NCI-H510A (cell line): Measurements from ENCODE around the gene ST8SIA5.
"Not testable (repeated sequence)": the region's sequence is repeated elsewhere in the genome, so short reads cannot be mapped to it uniquely, and the experiment has no call there.

ENCODE experiments used
- DNase-seq: peaks from one replicate; lab custom pipeline; 2025; lab: John Stamatoyannopoulos, UW

Gene ST8SIA5, protein sequence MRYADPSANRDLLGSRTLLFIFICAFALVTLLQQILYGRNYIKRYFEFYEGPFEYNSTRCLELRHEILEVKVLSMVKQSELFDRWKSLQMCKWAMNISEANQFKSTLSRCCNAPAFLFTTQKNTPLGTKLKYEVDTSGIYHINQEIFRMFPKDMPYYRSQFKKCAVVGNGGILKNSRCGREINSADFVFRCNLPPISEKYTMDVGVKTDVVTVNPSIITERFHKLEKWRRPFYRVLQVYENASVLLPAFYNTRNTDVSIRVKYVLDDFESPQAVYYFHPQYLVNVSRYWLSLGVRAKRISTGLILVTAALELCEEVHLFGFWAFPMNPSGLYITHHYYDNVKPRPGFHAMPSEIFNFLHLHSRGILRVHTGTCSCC

DNA sequence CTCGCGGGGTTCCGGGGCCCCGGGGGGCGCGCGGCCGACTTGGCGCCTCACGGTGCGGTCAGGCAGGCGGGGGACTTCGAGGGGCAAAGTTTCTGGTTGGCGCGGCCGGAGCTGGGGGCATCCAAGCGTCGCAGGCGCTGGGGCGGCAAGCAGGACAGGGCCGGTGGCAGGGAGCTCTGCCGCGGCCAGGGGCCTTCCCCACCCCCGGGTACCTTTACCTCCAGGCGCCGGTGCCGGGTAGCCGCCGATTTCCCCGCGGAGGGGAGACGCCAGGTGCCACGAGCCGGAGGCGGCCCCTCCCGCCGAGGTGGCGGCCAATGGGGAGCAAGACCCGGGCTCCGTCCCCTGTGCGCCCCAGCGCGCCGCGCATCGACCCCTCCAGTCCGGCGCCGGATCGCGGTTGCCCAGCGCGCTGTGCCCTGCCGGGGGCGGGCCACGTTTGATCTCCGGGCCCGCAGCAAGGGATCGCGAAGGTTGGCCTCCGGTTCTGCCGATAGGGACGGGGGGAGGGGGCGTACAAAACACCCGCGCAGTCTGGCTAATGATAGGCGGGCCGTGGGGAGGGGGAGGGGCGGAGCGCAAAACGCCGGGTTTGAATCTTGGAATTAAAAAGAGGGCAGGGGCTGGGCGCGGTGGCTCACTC lies at the start of gene ST8SIA5:
ST8SIA5 (minus strand) TSS at position 495 of the 643 bp plus-strand sequence. CDS start 545 bp downstream, outside the sequence.
- DNase-seq: no peak

DNA sequence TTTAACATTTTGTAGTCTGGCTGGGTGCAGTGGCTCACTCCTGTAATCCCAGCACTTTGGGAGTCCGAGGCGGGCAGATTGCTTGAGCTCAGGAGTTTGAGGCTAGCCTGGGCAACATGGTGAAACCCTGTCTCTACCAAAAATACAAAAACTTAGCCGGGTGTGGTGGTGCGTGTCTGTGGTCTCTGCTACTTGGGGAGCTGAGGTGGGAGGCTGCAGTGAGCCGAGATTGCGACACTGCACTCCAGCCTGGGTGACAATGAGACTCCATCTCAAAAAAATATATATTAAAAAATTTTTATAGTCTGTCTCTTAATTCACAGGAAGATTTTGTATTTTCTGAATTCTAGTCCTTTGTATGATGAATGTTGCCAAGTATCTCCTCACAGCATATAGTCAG lies 39.1 kb upstream of the ST8SIA5 start:
- not testable (repeated sequence) for DNase-seq

DNA sequence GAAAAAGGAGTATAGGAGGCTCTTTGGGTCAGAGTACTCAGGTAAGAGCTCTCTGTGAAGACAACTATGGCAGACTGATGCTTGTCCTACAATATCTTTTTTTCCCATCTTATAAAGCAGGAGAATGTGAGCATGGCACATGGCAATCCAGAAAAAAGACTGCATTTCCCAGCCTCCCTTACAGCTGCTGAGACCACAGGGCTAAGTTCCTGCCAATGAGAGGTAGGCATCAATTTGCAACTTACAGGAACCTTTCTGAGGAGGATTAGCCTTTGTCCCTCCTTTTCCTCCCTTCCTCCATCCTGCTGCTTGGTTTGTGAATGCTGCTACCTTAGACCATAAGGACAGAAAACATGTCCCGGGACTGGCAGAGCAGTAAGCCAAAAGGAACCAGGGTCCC lies 37.8 kb upstream of the ST8SIA5 start:
- DNase-seq: no peak

DNA sequence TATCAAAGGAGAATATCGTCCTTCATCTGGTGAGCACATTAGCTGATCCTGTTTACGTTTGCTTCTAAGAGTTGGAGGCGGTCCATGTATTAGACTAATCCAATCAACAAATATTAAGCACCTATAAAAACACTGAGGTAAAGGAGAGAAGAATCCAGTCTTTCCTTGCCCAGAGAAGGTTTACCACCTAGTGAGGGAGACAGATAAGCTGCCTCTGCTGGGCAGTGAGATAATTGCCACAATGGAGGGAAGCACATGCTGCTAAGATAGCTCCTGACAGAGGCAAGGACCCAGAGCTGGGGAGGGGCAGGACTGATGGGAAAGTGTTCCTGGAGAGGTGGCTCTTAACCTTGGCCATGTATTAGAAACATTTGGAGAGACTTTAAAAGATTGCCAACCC lies 36.7 kb upstream of the ST8SIA5 start:
- no peak for DNase-seq

DNA sequence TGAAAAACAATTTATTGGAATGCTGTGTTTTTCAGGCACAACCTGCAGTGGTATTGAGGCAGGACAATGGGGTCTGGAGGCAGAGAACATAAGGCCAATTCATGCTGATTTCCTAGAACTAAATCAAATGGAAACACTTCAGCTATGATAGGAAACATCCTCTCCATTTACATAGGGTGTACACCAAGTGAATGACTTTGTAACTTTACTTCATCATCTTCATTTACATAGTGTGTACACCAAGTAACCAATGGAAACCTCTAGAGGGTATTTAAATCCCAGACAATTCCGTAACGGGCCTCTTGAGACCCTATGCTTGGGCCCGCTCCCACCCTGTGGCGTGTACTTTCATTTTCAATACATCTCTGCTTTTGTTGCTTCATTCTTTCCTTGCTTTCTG lies 32.2 kb upstream of the ST8SIA5 start:
- no peak for DNase-seq

DNA sequence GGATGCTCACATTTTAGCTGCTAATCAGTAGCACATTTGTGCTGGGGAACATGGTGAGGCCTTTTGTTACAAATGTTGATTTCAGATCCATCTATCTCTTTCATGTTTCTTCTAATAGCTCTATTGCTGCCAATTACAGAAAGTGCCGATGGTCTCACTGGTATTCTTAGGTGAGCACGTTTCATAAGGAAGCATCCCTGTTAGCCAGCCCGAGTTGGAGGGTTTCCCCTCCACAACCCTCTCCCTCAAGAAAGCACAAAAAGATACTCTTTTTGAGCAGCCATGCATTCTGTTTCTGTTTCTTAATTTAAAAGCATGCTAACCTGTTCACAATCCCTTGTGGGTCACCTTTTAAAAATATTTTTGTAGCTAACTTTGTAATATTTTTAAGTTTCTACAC lies 30.8 kb upstream of the ST8SIA5 start:
- DNase-seq: no peak

DNA sequence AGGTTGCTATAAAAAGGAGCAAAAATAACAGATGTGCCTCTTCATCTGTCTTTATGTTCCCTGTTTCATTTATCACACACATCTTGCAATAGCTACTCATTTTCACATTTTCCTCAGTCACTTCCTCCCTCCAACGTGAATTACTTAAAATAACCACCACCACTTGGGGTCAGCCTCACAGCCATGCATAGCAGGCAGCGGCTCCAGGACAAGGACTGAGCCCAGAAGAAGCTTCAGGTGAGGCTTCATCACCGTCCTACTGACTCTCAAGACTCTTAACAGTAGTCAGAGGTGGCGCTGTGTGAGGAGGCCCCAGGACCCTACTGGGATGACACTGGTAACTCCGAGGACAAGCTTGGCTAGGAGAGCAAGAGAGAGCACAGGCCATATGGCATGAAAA lies 15.5 kb upstream of the ST8SIA5 start:
- no peak for DNase-seq

DNA sequence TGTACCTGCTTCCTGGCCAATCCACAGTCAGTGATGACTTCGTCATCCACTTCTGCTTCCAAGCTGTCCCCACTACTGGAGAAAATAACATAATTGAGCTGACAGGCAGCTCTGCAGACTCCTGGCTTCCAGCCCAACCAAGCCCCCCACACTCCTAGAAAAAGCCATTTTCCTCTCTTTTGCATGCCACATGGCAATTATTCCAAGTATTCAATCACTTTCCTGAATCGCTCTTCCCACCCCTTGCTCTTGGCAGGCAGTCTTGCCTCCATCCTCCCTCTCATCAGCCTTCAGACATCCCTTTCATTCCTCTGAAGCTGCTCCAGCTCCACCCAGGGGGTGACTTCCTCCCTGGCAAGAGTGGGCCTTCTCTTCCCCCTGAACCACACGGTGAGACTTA lies 14.3 kb upstream of the ST8SIA5 start:
- DNase-seq: no peak

DNA sequence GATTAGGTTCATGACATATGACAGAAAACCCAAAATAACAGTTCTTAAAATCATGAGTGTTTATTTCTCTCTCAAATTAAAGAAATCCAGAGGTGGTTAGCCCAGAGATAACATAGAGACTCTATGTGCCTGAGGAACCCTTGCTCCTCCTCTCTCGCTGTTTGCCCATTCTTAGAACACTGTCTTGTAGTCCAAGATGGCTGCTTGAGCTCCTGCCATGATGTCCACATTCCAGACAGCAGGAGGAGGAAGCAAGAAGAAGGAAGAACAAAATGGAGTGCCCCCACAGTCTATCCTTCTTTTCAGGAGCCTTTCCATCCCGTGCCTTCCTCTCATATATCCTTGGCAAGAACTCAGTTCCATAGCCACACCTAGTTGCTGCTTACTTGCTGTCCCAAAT lies 13.9 kb upstream of the ST8SIA5 start:
- no peak for DNase-seq

DNA sequence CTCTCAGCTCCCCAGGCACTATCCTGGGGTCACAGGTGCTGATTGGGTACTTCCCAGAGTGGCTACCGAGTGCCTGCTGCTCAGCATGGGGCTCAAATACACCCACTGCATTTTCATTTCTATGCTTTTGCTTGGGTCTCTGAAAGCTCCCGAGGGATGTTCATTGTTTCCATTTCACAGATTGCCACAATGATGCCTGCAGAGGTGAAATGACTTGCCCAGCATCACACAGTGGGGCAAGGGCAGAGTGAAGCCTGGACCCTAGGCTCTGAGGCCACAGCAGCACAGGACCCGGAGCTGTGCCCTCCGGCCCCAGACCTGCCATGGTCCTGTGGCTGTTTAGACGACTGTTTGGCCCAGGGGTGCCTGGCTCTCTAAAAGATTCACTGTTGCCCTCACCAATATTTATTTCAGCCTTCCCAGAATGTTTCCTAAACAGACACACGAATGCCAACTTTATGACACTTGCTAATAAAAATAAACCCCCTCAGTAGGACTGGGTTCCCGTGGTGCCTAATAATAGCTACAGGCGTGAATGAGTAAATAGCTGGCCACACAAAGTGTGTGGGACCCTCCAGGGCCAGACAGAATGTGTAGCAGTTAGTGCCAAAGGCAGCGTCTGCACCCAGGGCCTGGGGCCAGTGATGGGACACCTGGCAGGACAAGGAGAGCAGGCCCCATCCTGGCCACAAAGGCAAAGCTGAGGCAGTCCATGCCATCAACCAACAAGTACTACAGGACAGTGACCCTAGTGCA lies 11.5 kb upstream of the ST8SIA5 start:
- DNase-seq: no peak

DNA sequence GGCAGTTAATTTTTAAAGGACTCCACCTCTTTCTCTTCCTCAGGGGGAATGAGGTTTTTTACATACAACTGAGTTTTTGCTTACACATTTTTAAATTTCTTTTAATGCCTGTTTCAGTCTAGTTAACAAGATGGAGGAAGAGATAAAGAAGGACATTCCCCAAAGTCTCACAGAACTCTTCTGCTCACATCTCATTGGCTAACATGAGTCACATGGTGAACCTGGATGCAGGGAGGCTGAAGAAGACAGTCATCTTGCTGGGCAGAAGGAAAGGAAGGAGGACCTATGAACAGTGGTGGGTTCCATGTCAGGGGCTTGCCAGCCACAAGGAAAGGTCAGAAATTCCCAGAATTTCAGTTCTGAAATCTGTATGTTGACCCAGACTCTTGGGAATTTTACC lies 10.4 kb upstream of the ST8SIA5 start:
- no peak for DNase-seq

DNA sequence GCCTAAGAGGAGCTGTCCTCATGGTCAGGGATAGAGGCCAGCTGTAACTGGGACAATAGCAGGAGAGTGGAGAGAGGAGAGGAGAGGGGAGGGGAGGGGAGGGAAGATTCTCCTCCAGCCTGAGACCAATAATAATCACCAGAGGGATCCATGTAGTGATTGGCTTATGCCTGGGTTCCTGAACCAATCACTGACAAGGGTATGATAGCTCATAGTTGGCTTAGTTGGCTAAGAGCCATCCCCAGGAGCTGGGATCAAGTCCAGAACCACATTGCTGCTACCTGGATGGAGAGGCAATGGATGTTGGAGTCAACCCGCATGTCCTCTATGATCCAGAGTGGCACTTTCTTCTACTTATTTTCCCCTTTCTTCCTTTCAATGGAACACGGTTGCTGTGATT lies 7.7 kb upstream of the ST8SIA5 start:
- no peak for DNase-seq

DNA sequence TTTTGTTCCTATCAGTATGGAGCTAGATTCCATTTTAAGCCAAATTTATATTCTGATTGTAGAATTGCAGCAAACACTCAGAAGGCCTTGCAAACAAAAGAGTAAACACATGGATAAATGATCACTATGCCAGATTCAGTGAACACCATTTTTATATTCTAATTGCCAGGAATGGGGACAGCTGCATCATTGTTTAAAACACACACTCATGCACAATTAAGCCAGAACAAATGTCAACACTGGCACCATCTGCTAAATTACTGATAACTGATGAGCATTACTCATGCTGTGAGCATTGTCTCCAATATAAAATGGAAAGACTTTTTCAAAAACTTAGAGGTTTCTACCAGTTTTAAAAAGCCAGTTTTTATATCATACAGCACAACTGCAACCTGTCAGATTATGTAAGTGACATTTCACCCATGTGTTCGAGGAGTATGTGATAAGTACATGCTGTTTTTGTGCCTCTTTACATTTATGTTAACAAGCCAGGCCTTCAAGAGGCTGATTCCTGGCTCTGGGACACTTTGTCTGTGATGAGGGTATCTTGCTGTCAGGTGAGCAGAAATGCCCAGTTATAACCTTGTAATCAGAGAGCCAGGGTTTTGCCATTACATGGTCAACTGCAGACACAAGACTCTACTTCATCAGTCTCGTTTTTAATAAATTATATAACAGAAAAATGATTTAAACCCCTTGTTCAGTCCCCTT lies 4.4 kb upstream of the ST8SIA5 start:
- DNase-seq: no peak

DNA sequence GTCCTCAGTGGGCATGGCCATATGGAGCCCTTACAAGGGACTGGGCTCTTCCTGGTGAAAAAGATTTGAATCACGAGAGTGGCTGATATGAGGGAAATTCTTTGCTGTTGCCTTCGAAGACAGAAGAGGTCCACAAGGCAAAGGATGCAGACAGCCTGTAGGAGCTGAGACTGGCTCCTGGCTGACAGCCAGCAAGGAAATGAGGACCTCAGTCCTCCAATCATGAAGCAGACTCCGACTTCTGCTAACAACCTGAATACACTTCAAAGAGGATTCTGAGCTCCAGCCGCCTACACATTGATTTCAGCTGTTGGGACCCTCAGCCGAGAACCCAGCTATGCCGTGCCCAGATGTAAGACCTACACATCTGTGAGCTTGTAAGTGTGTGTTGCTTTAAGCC lies 3.0 kb upstream of the ST8SIA5 start:
- DNase-seq: no peak

DNA sequence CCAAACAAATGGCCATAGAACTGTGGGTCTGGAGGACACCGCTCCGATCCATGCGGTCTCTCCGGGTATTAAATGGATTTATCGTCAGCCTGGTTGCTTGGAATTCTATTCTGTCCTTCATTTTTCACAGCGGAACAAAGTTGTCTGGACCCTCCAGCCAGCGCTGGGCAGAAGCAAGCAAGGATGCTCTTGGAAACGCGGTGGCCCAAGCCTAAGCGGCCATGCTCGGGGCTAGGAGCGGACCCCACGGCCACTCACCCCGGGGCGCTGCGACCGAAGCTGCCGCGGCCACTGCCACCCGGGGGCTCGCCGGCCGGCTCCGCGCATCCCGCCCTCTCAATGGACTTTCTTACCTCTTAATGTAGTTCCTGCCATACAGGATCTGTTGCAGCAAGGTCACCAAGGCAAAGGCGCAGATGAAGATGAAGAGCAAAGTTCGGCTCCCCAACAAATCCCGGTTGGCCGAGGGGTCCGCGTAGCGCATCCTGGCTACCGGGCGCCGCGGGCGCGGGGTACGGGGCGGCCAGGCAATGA lies 761 bp downstream of the ST8SIA5 start:
- no peak for DNase-seq

DNA sequence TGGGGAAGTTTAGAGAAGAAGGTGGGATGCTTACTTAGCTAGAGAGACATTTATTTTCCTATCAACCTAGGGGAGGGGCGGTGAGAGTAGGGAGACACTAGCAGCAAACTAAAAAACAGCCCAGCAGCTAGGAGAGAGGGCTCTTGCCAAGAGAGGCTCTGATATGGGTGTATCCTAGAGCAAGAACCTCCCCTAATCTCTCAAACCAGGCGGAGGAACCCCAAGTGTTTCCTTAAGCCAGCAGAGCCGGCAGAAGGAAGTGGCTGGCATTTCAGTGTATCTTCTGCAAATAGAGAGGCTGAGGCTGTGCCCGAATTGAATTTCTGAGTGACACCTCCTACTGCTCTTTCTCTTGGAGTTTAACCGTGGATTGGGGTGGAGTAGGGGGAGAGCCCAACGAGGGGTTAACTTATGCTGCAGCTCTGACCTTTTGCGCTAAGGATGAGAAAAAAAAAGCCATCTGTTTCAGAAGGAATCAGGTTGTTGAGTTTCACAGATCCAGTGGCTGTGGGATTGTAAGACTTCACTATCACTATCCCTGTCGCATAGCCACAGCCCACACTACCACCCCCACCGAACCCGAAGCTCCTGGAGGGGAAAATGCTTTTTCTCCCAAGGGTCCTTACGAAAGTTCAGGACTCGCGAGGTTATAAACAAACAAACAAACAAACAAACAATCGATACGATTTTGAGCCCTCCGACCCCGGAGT lies 1.4 kb downstream of the ST8SIA5 start:
- no peak for DNase-seq

DNA sequence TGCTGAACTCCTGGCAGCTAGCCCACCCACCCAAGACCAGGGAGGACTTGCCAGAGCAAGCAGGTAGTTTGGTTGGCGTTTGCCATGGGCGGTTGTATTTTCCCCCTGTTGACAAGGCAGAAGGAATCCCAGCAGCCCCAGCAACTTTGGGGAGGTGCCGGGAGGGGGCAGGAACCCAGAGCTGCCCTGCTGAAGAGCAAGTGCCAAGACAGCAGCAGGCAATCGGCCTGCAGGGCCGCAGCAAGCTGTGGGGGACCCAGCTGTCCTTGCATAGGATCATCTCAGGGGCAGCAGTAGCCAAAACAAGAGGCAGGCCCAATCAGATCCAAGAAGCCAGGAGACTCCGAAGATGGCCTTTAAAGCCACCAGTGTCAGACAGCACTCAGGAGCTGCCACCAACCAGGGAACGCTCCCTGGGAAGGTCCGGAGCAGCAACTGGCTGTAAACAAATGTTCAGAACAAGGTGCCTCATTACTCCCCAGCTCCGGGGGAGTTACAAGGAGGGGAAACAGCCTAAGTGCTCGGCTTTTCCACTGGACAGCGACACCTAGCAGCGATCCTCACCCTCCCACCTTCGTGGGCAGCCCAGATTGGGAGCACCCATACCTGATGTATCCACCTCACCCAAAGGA lies 2.1 kb downstream of the ST8SIA5 start:
- no peak for DNase-seq

DNA sequence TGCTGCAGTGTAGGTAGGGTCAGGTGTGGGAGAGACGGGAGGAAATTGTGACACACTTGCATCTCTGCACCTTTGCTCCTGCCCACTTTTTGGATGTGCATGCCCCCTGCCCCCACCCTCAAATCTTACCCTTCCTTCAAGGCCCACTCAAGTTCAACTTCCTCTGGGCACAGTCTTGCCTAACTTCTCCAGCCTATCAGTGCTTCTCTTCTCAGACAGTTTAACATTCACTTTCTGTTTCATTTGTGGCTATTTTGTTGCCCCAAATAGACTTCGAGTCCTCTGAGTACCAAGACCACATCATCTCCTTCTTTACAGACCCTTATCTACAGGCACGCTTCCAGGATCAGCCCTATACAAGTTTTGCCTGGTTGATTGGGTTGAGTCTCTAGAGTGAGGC lies 2.7 kb downstream of the ST8SIA5 start:
- DNase-seq: no peak

DNA sequence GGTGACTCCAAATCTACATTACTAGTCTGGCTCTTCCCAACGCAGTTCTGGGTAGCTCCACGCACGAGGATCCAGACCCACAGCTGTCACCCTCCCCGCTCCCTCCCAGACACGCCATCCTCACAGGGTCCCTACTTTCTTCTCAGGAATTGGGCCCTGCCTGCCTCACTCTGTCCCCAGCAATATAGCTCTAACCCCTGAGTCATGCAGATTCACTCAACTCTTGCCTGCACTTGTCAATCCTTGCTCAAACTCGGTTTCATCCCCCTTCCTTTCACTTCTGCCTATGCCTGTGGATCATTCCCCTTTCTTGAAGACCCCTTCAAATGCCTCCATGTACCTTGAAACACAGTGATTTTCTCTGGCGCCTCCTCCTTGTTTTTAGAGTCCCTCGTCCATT lies 5.0 kb downstream of the ST8SIA5 start:
- DNase-seq: no peak

DNA sequence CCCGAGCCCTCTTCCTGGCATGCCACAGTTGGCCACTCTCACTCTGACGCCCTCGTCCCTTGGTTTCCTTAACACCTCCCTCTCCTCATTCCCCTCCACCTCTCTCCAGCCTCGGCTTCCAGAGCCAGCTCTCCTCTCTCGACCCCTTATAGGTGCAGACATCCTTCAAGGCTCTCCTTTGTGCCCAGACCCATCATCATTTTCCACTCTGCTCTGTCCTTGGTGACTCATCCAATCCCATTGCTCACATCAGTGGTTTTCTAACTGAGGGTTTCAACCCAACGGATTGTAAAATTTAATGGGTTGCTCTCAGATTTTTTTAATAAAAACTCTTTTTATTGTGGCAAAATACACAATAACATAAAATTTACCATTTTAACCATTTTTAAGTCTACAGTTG lies 6.2 kb downstream of the ST8SIA5 start:
- no peak for DNase-seq

DNA sequence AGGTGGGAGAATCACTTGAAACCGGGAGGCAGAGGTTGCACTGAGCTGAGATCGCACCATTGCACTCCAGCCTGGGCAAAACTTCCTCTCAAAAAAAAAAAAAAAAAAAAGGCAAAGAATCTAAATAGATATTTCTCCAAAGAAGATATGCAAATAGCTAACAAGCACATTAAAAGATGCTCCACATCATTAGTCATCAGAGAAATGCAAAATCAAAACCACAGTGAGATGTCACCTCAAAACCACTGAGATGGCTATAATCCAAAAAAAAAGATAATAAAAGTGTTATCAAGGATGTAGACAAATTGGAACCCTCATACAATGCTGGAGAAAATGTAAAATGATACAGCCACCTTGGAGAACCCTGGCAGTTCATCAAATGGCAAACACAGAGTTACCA lies 8.4 kb downstream of the ST8SIA5 start:
- DNase-seq: no peak
